Measurements from ENCODE around the gene GPR176.
"Not testable (repeated sequence)": the region's sequence is repeated elsewhere in the genome, so short reads cannot be mapped to it uniquely, and the experiment has no call there.

GPR176 gene

DNA sequence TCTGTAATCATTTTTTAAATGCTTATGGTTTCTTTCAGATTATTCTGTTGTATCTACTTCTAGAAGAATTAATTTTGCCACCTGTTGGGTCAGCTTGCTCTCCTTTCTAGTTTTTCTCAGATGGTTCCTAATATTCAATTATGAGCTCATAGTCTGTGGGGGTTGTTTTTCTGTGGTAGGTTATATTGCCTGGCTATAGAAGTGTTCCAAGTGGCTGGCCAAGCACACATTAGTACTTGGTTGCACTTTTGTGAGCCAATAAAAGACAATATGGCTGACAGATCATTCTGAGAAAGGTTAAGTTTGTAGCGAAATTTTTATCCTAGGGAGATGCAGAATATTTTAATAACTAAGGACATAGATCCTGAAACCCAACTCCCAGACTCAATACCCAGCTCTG lies 105.6 kb downstream of the GPR176 start:
- no peak for TF ChIP-seq CTCF (IDR thresholded peaks at IDR 0.05; ENCODE audit: extremely low read depth, insufficient read depth, missing control alignments)
- in situ Hi-C loops (cut with MboI; ENCODE audit: low pct_unique_long_range_greater_than_20kb, low sequenced_read_pairs, unreplicated experiment), result no loop called here
- no peak for DNase-seq (ENCODE audit: low spot score)

DNA sequence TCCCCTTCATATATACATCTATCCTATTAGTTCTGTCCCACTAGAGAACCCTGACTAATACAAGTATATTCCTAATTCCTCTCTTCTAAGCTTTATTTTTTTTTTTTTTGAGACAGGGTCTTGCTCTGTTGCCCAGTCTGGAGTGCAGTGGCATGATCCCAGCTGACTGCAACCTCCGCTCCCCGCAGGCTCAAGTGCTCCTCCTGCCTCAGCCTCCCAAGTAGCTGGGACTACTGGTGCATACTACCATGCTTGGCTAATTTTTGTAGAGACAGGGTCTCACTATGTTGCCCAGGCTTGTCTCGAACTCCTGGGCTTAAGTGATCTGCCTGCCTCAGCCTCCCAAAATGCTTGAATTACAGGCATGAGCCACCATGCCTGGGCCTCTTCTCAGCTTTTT lies 107.4 kb downstream of the GPR176 start:
- in situ Hi-C loops (cut with MboI; ENCODE audit: low pct_unique_long_range_greater_than_20kb, low sequenced_read_pairs, unreplicated experiment); DNase-seq (ENCODE audit: low spot score): not testable (repeated sequence)

DNA sequence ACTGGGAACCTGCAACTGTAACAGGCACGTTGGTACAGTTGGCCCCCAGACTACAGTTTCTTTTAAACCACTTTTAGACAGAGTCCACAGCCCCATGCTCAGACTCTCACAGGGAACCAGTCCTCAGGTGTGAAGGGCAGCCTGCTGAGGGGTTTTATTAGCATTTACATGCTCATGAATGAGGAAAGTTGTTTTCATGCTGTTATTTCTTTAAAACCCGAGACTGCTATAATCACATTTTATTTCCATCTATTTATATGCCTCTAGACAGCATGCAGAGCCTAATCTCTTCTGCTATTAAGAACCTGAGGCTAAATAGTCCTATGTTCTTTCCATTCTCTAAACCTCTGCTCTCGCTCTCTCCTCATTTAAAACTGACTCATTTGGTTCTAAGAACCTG lies 111.2 kb downstream of the GPR176 start:
- TF ChIP-seq CTCF (IDR thresholded peaks at IDR 0.05; ENCODE audit: extremely low read depth, insufficient read depth, missing control alignments), result no peak
- no peak for DNase-seq (ENCODE audit: low spot score)
- in situ Hi-C loops (cut with MboI; ENCODE audit: low pct_unique_long_range_greater_than_20kb, low sequenced_read_pairs, unreplicated experiment), result no loop called here

GRCh38 chr15:39807791-39808190 lies 112.3 kb downstream of the GPR176 start:
- no peak for TF ChIP-seq CTCF (IDR thresholded peaks at IDR 0.05; ENCODE audit: extremely low read depth, insufficient read depth, missing control alignments)
- no peak for DNase-seq (ENCODE audit: low spot score)
- in situ Hi-C loops (cut with MboI; ENCODE audit: low pct_unique_long_range_greater_than_20kb, low sequenced_read_pairs, unreplicated experiment), result no loop called here

DNA sequence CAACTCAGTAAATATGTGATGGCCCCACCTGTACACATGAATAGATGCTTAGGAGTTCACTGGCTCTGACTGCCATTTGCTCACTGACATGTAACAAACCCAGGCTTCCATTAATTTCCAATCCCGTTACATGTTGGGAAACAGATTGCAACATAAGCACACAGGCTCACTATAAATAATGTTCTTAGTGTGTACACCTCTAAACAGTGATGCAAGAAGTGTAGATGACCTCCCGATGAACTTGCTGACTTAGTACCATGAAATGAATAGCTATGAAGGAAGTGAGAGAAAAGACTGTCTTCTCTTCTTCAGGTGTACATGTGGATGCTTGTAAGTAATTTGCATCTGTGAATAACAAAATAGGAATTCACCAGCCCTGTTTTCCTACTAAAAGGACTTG lies 116.0 kb downstream of the GPR176 start:
- TF ChIP-seq CTCF (IDR thresholded peaks at IDR 0.05; ENCODE audit: extremely low read depth, insufficient read depth, missing control alignments), result no peak
- in situ Hi-C loops (cut with MboI; ENCODE audit: low pct_unique_long_range_greater_than_20kb, low sequenced_read_pairs, unreplicated experiment), result no loop called here
- DNase-seq (ENCODE audit: low spot score), result no peak

DNA sequence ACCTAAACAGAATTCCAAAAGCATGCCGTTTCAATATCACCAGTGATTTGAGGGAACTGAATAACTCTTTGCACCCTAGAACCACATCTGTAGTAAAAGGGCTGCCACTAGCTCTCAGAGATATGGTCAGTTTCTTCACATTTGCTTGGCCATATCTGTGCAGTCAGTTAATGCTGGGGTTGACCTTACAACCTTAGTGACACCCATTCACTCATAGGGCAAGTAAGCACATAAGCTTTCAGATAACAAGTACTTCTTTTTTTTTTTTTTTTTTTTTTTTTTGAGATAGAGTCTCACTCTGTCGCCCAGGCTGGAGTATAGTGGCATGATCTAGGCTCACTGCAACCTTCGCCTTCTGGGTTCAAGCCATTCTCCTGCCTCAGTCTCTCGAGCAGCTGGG lies 117.0 kb downstream of the GPR176 start:
- in situ Hi-C loops (cut with MboI; ENCODE audit: low pct_unique_long_range_greater_than_20kb, low sequenced_read_pairs, unreplicated experiment), result no loop called here
- no peak for TF ChIP-seq CTCF (IDR thresholded peaks at IDR 0.05; ENCODE audit: extremely low read depth, insufficient read depth, missing control alignments)
- DNase-seq (ENCODE audit: low spot score), result no peak

DNA sequence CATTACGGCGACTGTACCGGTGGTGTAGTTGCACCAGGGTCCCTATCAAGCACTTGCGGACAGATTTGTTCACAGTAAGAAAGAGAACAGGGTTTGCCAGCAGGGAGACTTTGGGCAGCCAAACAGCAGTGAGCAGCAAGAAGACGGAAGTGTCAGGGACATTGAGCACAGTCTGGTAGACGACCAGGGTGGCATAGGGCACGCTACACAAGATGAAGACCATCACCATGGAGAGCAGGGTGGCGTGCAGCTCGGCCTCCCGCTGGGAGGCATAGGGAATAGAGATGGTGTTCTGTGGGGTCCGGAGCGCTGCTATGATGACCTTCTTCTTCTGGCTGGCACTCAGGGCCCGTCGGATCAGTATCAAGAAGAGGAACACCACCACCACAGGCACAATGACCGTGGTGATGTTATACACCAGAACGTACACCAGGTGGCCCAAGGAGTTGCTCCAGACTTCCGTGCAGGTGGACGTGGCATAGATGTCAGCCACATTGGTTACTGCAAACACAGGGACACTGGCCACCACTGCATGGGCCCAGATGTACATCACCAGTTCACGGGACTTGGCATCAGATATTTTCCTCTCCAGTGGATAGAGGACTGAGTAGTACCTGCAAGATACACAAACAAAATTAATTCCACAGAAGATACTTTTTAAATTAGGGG lies 118.3 kb downstream of the GPR176 start:
- TF ChIP-seq CTCF (IDR thresholded peaks at IDR 0.05; ENCODE audit: extremely low read depth, insufficient read depth, missing control alignments), result peak; percentile 63
- DNase-seq (ENCODE audit: low spot score), result peak; percentile 48
- in situ Hi-C loops (cut with MboI; ENCODE audit: low pct_unique_long_range_greater_than_20kb, low sequenced_read_pairs, unreplicated experiment), result no loop called here
